ENCODE results near the gene RASGEF1C.
"Not testable (repeated sequence)": the region's sequence is repeated elsewhere in the genome, so short reads cannot be mapped to it uniquely, and the experiment has no call there.

The RASGEF1C gene

DNA sequence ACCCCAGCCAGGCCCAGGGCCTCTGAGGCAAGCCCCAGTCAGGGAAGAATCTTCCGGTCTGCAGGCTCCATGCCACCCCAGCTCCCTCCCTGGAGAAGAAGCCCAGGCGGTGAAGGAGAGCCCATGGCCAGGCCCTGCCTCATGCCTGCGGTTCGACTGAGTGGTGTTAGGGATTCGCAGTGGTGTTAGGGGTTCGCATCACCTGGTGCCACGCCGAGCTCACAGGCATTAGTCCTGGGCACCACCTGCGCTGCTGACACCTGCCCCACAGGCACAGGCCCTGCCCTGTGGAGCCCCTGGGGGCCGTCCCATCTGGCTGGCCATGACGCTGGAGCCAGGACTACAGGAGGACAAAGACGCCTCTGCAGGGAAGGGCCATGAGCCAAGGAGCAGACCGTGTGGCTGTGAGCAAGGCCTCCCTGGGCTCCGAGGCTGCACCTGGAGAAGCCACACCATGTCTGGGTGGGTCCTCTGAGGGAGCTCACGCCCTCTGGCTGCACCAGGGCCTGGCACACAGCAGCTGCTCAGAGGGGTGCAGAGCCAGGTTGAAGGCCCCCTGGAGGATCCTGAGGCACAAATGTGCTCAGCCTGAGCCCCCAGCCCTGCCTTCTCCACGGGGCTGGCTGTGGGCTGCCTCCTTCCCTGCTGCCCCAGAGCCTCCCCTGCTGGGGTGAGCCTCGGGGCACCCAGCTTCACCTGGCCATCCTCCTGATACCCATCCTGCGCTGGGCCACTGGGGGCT, 109.8 kb downstream of the RASGEF1C start:
- DNase-seq, result no peak

DNA sequence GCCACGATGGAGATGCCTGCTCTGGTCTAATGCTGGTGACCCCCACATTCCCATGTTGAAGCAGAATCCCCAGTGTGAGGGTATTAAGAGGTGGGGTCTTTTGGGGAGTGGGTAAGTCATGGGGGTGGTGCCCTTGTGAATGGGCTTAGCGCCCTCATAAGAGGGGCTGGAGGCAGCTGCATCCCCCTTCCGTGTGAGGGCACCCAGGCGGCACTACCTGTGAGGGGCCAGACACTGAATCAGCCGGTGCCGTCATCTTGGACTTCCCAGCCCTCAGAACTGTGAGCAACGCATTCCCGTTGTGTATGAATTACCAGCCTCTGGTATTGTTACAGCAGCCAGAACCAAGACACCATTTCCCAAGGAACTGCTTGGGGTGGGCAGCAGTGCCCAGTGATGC, 110.5 kb downstream of the RASGEF1C start:
- no peak for DNase-seq

DNA sequence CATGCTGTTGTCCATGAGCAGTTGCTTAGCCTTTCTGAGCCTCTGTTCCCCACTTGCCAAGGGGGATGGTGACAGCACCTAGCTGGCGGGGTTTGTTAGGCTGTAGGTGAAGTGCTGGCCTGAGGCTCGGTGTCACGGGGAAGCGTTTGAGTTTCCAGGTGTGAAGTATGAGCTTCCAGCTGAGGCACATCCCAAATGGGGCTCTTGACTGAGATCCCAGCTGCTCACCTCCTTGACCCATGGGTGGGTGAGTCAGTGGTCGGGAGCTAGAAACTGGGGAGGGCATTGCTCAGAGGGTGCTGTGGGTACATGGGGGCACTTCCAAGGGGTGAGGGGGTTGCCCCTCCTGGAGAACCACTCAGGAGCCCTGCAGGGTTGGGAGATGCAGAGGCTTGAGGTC, 111.1 kb downstream of the RASGEF1C start:
- DNase-seq, result no peak

DNA sequence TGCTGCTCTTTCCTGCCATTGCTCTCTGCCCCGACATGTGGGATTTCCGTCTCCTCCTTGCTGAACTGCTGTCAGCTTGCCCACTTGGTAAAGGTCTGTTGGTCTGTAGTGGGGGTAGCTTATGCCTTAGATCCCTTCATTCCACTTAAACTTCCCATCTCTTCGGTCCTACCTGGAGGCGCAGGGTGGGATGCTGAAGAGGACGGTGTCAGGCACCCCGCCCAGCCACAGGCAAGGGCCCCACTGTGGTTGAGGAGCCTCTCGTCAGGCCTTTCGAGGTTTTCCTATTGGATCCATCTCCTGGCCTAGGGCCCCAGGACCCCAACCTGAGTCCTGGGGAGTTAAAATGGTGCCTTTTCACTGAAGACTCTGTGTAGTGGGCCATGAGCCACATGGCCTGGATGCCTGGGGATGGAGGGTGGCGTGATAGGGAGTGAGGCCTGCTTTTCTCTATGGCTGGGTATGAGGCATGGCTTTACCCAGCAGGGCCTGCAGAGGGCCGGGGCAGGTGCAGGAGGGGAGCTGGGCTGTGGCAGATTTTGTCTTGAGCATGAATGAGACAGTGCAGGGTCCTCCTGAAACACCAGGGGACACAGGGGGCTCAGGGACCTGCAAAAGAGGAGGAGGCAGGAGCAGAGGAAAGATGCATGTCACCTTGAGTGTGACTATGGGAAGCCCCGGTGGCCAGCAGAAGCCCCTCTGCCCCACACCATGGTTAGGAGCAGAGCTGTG, 111.7 kb downstream of the RASGEF1C start:
- DNase-seq, result no peak

DNA sequence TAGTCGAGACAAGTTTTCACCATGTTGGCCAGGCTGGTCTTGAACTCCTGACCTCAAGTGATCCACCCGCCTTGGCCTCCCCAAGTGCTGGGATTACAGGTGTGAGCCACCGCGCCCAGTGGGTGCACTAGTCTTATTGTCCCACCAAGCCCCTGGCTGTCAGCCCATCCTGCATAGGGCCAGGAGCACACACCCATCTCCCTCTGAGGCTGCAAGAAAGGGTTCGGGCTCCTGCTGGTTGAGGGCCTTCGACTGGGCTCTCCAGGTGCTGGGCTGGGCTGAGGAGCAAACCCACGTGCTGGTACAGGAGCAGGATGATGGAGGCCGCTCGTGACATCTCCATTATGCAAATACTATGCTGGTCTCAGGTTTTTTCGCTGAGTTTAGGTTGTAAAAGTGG, 112.4 kb downstream of the RASGEF1C start:
- no peak for DNase-seq

DNA sequence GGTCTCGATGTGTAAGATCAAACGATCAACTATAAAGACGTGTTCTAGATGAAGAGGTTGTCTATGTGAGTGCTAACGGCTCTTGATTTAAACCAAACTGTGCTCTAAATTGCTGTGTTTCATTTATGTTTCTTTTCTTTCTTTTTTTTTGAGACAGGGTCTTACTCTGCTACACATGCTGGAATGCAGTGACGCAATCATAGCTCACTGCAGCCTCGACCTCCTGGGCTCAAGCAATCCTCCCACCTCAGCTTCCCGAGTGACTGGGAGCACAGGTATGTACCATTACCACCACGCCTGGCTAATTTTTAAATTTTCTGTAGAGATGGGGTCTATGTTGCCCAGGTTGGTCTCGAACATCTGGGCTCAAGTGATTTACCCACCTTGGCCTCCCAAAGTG, 113.5 kb downstream of the RASGEF1C start:
- DNase-seq, result no peak

DNA sequence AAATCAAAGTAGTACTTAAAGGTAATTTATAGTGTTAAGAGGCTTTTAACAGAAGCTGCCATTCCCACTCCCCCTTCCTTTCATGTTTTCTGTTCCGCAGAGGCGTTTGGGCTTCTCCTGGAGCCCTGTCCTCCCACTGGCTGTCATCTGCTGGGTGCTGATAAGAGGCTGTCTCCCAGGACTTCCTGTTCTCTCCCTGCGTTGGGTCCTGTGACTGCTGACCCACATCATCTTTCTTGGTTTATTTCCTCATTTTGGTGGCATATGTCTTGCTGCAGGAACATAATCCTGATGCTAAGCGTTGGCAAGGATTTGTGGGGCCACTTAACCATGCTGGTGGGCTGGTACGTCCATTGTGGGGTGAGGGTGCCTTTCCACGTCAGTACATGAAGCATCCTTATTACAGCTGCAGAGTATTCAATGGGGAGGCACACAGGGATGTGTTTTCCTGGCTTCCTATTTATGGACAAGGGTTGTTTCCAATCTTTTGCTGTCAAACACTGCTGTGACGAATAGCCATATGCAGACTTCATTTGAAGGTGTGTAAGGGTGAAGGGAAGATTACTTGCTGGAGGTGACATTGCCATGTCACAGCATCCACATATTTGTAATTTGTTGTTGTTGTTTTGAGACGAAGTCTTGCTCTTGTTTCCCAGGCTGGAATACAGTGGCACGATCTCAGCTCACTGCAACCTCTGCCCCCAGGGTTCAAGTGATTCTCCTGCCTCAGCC, 115.2 kb downstream of the RASGEF1C start:
- peak; percentile 59 for DNase-seq

DNA sequence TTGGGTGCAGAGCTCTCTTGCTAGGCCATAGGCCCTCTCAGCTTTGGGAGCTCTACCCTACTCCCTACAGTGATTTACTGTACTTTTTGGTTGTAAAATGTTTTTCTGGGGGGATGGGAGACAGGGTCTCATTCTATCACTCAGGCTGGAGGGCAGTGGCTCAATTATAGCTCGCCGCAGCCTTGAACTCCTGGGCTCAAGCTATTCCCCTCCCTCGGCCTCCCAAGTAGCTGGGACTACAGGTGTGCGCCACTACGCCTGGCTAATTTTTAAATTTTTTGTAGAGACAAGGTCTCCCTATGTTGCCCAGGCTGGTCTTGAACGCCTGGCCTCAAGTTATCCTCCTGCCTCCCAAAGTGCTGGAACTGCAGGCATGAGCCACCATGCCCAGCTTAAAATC, 115.8 kb downstream of the RASGEF1C start:
- DNase-seq, result no peak

DNA sequence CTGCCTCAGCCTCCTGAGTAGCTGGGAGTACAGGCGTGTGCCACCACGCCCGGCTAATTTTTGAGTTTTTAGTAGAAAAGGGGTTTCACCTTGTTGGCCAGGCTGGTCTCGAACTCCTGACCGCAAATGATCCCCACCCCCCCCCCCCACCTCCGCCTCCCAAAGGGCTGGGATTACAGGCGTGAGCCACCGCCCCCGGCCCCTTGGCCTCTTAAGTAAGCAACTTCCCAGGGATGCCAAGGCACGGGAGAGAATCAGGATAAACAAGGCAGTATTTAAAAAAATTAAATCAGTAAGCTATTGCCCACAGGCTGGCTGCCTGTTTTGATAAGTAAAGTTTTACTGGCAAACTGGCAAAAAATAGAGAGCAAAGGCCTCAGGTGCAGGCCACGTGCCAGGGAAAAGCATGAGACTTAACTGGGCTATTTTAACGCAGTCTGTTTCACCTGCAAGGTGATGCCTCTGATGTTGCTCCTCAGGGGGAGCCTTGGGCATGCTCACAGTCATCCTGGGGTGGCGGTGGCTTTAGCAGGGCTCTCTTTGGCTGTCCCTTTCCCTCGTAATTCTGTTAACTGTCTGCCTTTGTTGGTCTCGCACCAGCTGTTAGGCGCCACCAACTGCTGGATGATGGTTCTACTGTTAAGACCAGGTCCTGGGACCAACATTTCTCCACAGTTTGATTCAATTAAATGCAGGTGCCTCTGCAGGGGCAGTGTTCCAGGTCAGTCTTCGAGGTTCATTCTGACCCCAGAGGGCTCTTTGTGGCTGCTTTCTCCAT, 118.1 kb downstream of the RASGEF1C start:
- peak; percentile 66 for DNase-seq

DNA sequence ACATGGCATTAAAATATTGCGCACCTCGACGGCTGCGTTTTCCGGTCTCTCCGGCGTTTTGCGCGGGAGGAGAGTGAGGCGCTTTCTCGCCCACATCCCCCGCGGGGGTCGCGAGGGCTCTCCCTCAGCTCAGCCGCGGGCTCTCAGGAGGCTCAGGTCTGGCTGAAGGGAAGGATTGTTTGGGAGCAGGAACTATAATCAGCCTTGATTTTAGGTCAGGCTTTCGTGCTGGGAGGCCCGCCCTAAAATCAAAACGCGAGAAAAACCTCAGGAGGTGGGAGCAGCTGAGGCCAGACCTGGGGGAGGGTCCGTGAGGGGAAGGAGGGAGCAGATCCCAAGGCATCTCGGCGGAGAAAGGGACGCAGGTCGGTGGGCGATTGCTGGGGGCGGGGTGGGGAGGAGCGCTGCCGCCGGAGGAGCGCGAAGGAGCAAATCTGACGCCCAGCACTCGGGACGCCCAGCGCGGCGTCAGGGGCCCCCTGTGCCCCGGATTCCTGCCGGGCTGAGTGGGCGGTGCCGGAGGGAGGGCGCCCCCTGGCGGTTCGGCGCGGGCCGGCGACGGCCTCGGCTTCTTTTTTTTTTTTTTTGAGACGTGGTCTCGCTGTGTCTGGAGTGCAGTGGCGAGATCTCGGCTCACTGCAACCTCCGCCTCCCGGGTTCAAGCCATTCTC, 118.8 kb downstream of the RASGEF1C start:
- DNase-seq, result peak; percentile 79

DNA sequence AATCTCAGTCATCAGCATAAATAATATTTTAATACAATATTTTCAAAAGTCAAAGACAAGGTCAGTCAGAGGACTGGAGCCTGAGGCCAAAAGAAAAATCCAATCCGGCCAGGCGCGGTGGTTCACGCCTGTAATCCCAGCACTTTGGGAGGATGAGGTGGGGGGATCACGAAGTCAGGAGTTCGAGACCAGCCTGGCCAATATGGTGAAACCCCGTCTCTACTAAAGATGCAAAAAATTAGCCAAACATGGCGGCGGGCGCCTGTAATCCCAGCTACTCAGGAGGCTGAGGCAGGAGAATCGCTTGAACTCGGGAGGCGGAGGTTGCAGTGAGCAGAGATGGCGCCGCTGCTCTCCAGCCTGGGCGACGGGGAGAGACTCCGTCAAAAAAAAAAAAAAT, 119.4 kb downstream of the RASGEF1C start:
- DNase-seq, result not testable (repeated sequence)

DNA sequence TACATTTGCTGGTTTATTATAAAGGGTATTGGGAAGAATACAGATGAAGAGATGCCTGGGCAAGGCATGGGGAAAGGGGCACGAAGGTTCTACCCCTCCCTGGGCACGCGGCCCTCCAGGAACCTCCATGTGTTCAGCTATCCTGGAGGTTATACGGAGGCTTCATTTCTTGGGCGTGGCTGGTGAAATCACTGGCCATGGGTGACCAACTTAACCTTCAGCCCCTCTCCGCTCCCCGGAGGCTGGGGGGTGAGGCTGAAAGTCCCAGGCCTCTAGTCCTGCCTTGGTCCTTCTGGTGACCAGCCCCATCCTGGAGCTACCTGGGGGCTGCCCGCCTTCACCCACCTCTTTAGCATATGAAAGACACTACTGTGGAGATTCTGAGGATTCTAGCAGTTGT, 120.5 kb downstream of the RASGEF1C start:
- no peak for DNase-seq

DNA sequence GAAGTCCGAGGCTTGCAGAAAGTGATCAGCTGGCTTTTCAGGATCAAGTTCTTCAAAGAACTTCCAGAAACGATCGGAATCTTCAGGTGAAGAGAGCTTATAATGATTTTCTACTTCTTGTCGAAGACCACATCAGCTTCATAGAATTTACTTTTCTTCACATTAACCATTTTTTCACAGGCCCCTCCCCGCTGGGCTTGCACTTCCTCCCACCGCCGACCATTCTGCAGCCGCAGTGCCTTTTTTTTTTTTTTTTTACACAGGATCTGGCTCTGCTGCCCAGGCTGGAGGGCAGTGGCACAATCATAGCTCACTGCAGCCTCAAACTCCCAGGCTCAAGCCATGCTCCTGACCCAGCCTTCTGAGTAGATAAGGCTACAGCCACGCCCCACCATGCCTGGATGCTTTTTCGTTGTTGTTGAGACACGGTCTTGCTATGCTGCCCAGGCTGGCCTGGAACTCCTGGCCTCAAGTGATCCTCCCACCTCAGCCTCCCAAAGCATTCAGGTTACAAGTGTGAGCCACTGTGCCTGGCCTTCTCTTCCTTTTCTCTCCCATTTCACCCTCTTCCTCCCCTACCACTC, 122.1 kb downstream of the RASGEF1C start:
- no peak for DNase-seq

DNA sequence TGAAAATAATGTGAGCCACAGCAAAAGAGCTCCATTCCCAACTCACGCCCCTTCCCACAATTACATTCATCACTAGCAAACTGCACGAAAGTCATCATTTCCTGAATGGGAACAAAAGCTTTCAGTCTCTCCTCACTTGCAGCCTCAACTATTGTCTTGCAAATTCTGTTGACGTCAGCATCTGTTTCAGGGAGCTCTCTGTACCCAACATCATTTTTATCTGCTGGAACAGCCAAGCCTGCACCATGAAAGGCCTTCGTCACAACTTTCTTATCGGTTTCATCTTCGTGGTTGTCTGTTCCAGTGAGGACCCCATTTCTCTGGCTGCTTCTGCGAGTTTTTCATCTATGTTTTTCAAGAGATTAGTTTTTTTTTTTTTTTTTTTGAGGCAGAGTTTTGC, 123.2 kb downstream of the RASGEF1C start:
- DNase-seq, result no peak

DNA sequence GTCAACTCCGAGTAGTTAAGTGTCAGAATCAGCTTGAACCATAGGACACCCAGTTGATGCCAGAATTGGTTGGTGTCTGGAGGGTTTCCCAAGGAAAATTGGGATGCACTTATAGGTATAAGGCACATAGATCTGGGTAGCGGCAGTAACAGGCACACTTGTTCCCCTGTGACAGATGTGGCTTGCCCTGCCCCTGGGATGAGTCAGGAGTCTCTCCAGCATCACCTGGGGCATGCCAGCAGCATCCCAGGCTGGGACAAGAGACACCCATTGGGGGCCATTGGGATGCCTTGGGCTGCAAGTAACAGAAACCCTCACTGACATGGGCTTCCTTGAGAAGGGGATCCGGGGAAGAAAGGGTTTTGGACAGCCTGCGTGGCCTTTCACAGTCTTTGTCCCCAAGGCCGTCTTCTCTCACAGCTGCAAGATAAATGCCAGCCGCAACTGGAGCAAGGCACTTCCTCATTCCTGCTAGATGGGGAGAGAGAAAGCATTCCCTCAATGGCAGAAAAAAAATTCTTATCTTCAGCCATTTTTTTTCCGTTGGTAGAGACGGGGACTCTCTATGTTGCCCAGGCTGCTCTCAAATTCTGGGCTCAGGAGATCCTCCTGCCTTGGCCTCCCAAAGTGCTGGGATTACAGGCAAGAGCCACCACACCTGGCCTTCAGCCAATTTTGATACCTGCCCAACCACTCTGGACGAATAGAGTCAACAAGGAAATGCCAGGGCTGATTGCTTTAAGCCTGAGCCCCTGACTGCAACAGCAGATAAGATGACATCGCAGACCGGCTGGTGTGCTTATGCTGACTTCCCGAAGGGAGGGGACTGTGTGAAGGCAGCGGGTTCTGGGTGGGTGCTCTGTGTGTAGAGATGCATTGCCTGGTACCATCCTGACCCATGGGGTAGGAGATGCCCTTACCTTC, 124.1 kb downstream of the RASGEF1C start:
- peak; percentile 67 for DNase-seq

DNA sequence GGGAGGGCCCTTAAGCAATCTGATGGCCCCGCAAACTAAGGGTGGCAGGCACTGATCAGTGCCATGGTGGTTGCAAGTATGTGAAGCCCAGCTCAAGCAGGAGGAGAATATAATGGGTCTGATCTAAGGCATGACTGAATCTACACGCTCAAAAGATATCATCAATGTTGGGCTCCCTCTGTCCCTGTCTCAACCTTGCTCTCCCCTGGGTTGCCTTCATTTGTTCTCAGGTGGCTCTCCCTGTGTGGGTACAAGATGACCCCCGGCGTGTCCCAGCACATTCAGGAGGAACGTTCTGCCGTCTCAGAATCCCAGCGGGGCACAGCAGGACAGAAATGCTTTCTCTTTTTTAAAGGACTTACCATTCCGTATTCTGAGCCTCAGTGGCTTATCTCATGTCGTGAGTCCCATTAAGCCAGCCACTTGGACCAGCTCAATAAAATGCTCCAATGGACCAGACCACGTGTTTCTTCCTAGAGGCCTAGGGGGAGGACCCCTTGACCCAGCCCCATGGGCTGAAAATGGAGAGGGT, 125.4 kb downstream of the RASGEF1C start:
- DNase-seq, result no peak

DNA sequence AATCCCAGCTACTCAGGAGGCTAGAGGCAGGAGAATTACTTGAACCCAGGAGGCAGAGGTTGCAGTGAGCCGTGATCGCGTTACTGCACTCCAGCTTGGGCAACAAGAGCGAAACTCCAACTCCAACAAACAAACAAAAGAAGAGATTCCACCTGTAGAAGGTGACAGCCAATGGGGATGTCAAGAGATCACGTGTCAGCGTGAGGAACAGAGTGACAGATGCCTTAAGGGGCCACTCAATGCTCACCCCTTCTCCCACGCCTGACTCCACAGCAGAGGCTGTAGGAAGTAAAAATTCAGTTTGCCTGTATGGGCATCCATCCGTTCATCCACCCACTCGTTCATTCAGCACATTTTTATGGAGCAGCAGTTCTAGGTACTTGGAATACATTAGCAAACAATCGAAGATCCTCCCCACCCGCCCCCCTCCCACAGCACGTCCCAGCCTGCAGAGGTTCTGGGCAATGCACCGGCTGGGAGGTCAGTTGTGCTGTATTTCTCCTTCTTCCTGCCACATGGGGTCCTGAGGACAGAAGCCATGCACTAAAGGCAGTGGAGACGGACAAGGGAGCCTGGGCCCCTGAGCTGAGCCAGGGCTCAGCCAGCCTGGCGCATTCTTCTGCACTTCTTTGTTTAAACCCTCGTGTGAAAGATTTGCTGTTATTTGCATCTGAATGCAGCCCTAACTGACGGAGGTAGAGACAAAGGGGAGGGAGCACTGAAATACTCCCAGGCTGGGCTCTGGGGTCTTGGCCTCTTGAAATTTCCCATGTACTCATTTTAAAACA, 126.2 kb downstream of the RASGEF1C start:
- DNase-seq, result no peak

DNA sequence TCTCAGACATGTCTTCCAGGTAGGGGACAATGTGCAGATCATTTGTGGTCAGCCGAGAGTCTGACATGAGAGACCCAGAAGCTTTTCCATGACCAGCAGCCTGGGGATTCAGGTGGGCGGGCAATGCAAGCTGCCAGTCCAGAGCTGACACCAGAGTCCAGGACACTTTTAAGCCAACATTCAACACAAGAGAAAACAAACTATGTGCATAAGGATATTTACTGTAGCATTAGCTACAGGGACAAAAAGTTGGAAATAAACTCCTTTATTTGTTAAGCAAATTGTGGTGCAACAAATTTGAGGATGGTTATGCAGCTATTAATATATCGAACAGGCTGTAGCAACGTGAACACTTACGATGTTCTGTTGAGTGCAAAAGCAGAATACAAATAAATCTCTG, 127.5 kb downstream of the RASGEF1C start:
- DNase-seq, result no peak

DNA sequence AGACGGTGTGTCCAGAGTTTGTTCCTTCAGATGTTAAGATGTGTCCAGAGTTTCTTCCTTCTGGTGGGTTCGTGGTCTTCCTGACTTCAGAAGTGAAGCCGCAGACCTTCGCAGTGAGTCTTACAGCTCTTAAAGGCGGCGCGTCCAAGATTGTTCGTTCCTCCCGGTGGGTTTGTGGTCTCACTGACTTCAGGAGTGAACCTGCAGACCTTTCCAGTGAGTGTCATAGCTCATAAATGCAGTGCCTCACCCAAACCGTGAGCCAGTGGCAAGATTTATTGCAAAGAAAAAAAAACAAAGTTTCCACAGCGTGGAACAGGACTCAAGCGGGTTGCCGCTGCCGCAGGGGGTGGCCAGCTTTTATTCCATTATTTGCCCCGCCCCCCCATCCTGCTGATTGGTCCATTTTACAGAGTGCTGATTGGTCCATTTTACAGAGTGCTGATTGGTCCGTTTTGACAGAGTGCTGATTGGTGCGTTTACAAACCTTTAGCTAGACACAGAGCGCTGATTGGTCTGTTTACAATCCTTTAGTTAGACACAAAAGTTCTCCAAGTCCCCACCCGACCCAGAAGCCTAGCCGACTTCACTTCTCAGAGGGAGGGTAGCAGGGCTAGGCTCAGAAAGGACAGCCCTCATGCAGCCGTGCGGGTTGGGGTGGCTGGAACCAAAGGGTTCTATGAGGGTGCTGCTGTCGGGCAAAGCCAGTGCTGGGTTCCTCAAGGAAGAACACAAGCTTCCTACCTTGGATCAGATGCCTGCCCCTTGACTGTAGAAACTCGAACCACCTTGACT, 128.3 kb downstream of the RASGEF1C start:
- DNase-seq, result no peak
